ENCODE data around the gene GGN.
"Not testable (repeated sequence)": the region's sequence is repeated elsewhere in the genome, so short reads cannot be mapped to it uniquely, and the experiment has no call there.

Gene GGN

GRCh38 chr19:38386300-38386970 lies 1.4 kb downstream of the GGN start:
- no peak for DNase-seq

DNA sequence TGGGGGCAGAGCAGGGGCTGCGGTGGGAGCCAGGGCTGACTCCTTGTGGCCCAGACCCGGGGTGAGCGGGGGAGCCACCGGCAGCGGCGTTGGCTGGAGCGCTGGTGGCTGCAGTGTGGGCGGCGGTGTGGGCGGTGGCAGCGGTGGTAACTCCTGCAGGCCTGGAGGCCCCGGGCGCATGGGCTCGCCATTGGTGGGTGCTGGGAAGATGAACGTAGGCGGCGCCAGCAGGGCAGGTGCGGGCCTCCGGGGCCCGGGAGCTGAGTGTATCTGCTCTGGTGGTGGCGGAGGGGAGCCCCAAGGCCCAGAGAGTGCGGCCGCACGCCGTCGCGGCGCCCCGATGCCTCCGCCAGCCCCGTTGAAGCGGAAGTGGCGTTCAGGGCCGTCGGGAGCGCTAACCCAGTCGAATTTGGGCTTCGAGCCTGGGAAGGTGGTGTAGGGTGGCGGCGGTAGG lies 2.0 kb downstream of the GGN start:
- DNase-seq, result no peak

GRCh38 chr19:38385057-38385803 lies 2.6 kb downstream of the GGN start:
- DNase-seq, result no peak

DNA sequence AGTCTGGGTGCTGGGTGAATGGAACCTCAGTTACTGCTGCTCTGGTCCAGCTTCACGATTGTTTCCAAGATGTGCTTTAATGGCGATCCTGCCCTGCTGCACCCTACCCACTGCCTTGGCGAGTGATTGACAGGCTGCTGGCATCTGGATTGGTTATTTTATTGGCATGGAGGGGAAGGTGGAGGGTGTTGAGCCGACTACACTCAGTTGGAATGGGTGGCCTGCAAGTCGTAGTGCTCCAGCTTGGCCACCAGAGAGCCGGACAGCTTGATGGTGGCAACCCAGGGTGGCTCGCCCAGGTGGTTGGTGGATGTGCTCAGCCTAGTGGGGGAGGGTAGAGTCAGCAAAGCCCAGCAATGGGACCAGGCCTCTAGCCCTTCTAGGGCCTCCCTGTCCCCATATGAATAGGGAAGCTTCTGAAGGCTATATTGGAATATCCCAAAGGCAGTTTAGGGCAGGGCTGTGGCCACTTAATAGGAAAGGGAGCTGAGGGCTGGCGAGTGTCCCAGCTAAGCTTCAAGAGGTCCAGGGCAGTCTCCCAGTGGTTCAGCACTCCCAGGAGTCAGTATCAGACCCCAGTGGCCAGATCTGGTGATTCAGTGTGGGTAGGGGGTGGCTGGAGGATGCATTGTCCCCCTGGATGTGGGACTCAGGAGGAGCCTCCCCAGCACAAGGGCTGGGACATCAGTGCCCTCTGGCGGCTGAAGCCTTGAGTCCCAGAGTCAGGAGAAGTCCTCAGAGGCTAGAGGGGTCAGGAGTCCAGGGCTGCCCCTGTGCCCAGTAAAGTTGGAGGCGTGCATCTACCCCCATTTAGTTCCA lies 3.4 kb downstream of the GGN start:
- no peak for DNase-seq

DNA sequence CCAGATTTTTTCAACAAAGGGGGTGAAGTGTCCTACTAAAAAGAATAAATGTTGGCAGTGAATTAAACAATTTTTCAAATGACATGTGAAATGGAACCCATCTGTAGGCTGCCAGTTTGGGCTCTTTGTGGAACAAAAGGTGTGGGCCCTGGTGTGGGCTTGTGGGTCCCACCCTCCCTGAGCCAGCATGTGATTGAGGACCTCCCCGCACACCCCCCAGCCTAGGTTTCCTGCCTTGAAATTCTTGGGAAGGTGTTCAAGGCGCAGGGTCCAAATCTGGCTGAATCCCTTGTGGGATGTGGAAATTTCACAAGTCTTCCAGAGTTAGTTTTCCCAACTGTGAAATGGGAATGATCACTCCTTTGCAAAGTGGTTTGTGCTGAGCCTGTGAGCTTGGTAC lies 4.1 kb downstream of the GGN start:
- no peak for DNase-seq

DNA sequence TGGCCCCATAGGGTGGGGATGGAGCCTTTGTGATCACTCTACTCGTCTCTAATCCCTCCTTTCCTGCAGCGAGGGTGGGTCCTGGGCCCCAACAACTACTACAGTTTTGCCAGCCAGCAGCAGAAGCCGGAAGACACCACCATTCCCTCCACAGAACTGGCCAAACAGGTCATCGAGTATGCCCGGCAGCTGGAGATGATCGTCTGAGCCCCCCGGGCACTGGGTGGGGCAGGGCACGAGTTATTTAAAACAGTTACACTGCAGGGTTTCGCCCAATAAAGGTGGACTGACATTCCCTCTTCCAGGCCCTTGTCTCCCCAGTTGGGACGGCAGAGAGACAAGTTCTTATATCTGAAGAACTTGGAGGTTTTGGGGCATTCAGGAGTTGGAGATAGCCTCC lies 4.7 kb downstream of the GGN start:
- no peak for DNase-seq

DNA sequence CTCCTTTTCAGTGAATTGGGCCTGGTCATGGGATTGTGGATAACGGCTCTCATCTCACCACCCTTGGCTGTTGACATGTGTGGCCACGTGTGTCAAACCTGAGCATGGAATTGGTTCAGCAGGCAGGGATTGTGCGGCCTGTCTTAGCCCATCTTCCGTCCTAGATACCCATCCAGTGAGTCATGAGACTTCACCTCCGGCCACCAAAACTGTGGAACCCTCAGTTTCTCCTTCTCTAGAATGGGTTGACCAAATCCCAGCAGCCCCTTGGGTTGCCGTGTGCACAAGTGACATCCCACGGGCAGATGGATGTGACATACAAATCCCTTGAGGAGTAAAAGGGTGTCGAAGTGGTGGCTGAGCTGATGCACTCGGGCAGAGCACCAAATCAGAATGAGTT lies 6.7 kb downstream of the GGN start:
- DNase-seq, result no peak

DNA sequence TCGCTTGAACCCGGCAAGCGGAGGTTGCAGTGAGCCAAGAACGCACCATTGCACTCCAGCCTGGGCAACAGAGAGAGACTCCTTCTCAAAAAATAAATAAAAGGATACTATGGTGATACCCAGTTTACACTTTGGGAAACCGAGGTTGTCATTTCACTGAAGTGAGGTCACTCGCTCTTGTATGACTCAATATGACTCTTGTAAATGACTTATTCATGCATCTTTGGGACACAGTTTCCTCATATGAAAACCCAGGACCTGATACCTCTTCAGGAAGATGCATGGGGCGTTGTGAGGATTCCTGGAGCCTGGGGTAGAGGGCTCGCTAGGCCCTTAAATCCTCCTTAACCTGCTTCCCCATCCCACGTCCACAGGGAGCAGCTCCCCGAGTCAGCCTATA lies 9.0 kb downstream of the GGN start:
- DNase-seq, result no peak

DNA sequence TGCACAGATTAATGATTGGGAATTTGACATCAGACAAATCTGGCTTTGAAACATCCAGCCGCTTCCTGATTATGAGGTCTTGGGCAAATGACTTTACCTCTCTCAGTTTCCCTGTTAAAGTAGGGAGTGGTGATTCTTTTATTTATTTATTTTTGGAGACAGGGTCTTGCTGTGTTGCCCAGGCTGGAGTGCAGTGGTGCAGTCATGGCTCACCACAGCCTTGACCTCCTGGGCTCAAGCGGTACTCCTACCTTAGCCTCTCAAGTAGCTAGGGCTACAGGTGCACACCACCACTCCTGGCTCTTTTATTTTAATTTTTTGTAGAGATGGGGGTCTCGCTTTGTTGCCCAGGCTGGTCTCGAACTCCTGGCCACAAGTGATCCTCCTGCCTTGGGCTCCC lies 10.8 kb downstream of the GGN start:
- no peak for DNase-seq

DNA sequence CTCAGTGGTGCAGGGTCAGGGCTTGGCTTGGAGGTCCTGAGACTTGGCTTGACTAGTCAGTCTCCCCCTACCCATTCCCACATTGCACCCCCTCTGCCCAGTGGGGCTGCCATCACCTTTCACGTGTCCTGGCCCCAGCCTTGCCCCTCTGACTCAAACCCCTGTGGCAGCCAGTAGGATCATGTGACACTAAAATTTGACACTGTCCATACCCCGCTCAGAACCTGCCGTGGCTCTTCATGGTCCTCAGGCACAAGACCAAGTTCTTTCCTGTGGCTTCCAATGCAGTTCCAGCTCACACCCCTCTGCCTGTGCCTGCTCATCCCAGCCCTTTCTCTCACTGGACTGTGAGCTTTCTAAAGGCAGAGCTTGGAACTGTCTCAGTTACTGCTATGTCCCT lies 11.3 kb downstream of the GGN start:
- no peak for DNase-seq

DNA sequence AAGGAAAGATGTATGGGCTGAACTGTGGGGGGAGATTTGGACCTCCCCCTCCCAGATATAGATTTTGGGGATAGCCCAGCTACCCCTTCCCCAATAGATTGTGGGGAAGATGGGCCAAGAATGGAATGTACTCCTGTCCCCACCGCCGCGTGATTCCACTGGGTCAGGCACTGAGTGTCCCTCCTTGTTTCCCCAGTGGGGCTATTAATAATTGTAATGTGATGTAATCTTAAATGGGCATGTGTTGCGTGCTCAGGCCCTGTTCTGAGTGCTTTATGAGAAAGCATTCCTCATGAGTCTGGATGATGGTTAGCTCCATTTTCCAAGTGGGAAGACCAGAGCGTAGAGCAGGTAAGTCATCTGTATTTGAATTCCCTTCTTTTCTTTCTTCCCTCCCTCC lies 12.1 kb downstream of the GGN start:
- no peak for DNase-seq

GRCh38 chr19:38375098-38375493 lies 12.7 kb downstream of the GGN start:
- no peak for DNase-seq

DNA sequence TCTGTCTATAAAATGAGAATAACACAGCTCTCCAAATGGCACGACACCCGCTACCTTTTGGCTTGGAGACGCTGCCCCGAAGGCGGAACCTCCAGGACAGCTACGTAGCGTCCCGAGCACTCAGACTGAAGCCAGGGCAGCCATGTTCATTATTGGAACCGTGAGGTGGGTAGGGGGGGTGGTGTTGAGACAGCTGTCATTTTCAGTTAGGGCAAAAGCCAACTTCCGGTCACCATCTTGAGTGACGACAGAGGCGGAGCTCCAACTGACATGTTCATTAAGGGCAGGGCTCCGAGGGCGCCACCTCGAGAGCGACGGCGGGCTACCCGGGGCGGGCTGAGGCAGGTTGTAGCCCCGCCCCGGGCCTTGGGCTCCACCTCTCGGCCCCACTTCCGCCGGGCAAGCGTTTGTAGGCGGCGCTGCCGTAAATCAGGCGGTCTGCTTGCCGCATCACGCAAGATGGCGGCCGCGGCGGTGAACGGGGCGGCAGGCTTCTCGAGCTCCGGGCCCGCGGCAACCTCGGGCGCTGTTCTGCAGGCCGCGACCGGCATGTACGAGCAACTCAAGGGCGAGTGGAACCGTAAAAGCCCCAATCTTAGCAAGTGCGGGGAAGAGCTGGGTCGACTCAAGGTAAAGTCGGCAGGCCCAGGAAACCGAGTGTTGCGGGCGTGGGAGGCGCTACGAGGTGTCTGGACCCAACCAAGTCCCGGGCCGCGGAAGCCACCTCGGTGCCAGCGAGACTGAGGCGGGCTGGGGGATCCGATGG lies 13.3 kb downstream of the GGN start, which contains the start of gene PSMD8:
TSS of gene PSMD8 (plus strand) at position 240 of the 766 bp plus-strand sequence. CDS start at position 271, 31 bp downstream.
- peak; percentile 99 for DNase-seq

GRCh38 chr19:38373907-38374331 lies 13.9 kb downstream of the GGN start:
- no peak for DNase-seq

DNA sequence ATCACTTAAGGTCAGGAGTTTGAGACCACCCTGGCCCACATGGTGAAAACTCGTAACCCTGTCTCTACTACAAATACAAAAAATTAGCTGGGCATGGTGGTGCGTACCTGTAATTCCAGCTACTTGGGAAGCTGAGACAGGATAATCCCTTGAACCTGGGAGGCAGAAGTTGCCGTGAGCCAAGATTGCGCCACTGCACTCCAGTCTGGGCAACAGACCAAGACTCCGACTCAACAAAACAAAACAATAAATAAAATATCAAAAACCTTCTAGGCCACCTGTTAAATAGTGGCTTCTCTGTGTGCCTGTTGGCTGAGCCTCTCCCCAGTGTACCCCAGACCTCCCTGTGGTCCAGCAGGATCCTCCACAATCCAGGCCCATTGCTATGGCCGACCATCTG lies 16.8 kb downstream of the GGN start:
- DNase-seq, result no peak

- DNase-seq, result no peak
Observed at GRCh38 chr19:38370299-38370698, 17.5 kb downstream of the GGN start.

GRCh38 chr19:38369584-38369983 lies 18.2 kb downstream of the GGN start:
- no peak for DNase-seq

GRCh38 chr19:38367041-38367440 lies 20.8 kb downstream of the GGN start:
- DNase-seq, result no peak

GRCh38 chr19:38362946-38363688 lies 24.7 kb downstream of the GGN start:
- not testable (repeated sequence) for DNase-seq

- DNase-seq, result peak; percentile 86
Observed at GRCh38 chr19:38362076-38362945, 25.5 kb downstream of the GGN start.

GRCh38 chr19:38361633-38362075 lies 26.2 kb downstream of the GGN start:
- DNase-seq, result peak; percentile 87
